GM12891 (cell line): ENCODE data around the gene TRAPPC3.

Experiments used
- POLR2A ChIP-seq: IDR thresholded peaks from 2 replicates; pipeline ENCODE4 v1.6.1; 2011; ENCODE audit warnings: low read depth, low read length, control low read depth
- TAF1 ChIP-seq: IDR thresholded peaks from 2 replicates; pipeline ENCODE4 v1.6.1; 2011; ENCODE audit warnings: low read depth, low read length, control low read depth

DNA sequence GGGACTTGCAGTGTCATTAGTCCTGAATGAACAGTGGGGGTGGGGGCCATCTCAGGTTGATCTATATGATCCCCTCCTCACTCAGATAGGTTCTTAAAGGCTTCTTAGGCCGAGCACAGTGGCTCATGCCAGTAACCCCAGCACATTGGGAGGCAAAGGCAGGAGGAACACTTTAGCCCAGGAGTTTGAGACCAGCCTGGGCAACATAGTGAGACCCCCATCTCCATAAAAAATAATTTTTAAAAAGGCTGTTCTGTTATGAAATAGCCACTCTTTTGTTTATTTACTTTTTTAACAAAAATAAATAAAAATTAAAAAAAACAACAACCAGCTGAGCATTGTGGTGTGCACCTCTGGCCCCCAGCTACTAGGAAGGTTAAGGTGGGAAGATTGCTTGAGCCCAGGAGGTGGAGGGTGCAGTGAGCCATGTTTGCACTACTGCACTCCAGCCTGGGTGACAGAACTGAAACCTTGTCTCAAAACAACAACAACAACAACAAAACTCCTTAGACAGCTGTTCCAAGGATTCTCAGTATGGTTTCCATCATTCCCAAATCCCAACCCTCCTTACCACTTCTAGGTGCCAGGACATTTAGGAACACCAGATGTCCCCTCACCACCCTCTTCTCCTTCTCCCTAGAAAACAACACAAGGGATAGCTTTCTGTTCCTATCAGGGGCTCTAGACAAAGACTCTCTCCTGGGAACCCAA is 2.0 kb upstream of the TRAPPC3 start:
- TF ChIP-seq POLR2A (no peak), TAF1 (no peak)
